HG02763 (cell line): ENCODE measurements around the gene COQ8A.
A peak's percentile ranks its signal among the peaks of the same experiment; 100 is the strongest.
"Not testable (repeated sequence)": the region's sequence is repeated elsewhere in the genome, so short reads cannot be mapped to it uniquely, and the experiment has no call there.

Experiments
- ATAC-seq: cut with Tn5 transposase; IDR thresholded peaks from one replicate; pipeline ENCODE4 v1.9.1; 2021; ENCODE audit warnings: mild to moderate bottlenecking, moderate library complexity; ENCODE audit not compliant: unreplicated experiment

The COQ8A gene

GRCh38 chr1:226983247-226983991, 43.3 kb downstream of the COQ8A start:
- ATAC-seq: no peak

DNA sequence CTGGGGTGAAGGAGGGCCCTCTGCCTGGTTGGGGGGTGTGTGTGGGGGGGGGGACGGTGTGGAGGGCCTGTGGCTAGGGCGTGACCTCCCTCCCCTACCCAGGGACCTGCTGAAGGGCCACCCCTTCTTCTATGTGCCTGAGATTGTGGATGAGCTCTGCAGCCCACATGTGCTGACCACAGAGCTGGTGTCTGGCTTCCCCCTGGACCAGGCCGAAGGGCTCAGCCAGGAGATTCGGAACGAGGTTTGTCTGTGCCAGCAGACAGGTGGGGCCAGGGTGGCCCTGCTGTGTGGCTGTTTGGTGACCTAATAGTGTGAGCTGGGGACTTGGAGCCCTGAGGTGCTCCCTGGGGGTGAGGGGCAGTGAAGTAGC, 43.9 kb downstream of the COQ8A start:
- ATAC-seq: no peak

DNA sequence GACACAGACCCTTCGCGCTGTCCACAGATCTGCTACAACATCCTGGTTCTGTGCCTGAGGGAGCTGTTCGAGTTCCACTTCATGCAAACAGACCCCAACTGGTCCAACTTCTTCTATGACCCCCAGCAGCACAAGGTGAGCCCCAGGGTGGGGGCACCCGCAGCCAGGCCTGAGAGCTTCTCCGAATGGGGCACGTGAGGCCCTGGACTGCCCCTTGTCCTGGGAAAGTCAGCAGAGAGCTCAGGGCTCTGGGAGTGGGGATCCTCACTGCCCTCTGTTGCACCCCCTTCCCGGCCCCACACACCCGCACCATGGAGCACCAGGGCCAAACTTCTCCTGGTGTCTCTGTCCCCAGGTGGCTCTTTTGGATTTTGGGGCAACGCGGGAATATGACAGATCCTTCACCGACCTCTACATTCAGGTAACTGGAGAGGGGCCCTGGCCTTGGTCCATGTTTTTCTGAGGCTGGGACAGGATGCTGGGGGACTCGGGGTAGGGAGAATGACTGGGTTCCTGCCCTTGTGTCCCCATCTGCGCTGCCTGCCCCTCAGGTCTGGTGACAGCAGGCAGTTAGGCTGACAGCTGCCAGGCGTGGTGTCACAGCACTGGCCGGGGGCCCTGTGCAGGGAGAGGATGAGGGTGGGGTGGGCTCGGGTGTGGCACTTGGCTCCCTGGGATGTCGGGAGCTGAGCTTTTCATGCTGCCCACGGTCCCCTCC, 44.6 kb downstream of the COQ8A start:
- ATAC-seq: no peak

DNA sequence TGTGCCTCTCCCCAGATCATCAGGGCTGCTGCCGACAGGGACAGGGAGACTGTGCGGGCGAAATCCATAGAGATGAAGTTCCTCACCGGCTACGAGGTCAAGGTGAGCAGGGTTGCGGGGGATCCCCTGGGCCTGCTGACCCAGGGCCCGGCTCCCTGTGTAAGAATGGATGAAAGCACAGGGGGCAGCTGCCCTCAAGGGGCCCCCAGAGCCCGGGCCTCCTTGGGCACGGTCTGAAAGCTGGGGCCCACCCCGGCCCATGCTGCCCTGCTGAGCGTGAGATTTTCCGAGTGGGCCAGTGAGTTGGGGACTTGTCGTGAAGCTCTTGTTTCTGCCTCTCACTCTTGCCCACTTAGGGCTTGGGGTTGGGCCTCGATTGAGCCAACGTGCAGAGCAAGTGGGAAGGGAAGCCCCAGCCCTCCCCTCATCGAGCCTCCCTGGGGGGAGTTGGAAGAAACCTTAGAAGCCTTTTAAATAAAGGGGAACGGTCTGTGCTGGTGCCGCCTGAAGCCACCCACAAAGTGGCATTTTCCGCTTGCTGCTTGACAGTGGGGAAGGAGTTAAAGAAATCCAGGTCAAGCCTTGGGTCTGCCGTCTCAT, 45.2 kb downstream of the COQ8A start:
- ATAC-seq: no peak

GRCh38 chr1:226985839-226986463, 45.9 kb downstream of the COQ8A start:
- ATAC-seq: no peak

GRCh38 chr1:226986496-226987178, 46.5 kb downstream of the COQ8A start:
- no peak for ATAC-seq

DNA sequence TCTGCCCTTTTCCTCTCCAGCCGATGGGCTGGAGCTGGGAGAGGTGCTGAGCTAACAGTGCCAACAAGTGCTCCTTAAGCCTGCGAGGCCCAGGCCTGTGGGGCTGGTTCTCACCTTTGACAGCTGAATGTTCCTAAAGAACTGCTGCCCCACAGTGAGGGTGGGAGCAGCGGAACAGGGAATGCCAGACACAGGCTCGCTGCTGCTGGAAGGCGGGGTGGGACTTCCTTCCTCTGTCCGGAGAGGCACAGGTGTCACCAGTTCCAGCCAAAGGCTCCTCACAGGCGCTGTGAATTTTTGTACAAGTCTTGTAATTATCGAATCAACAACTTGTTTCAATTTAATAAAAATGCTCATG, 47.1 kb downstream of the COQ8A start:
- no peak for ATAC-seq

DNA sequence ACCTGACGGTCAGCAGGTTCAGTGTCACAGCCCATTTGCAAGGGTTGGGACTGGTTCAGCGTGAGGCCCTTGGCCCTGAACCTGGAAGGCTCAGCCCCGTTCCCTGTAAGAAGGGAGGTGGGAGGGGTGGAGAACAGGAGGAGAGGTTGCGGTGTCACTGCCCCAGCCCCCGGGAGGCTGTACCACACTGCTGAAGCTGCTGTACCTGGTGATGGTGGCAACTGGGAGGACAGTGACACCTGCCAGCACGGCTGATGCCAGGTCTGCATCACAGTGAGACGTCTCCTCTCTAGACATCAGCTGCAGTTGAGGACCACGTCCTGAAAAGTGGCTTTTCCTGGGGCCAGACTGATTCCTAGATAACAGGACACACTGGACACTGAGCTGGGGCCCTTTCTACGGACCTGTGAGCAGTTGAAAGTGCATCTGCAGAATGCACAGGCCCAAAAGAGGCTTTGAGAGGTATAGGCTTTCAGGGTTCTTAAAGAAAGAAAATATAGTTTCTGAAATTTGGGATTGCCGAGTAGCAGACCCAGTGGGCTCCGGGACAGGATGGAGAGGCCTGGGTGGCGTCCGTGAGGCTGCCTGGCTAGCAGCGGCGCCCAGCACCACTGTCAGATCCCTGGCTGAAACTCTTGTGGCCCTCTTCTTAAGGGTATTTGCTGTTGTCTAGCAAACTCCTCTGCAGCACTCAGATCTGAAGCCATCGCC, 47.7 kb downstream of the COQ8A start:
- no peak for ATAC-seq

- no peak for ATAC-seq
These were observed 48.2 kb downstream of the COQ8A start for GRCh38 chr1:226988334-226988666.

DNA sequence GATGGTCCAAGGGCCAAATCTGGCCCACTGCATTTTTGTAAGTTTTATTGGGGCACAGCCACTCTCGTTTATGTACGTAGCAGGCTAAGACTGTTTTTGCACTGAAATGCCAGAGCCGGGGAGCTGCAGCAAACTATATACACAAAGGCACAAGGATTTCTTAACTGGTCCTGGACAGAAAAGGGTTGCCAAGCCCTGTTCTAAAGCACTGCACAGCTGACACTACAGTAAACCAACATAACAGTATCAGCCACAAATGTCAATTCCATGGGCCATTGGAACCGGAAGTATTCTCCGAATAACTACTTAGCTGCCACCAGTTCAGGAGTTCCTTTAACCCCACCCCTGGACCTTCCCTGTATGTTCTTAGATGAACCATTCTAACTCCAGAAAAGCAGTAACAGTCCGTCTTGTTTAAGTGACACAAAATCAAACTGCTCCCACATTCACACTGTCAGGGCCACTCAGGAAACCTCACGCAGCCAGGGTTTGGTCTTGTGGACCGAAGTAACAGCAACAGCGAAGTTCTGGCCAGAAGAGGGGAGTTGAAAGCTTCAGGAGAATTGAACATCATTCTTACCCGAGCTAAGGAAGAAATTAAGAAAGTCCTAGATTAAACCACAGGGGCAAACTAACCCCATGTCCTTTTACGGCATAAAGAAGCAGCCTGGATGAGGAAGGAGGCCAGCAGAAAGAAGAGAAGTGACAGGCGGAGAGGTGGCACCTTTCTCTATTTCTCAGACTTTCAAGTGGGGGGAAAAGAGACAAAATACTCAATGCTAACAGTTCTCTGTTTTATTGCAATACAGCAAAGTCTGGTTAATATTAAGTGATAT, 49.2 kb downstream of the COQ8A start:
- no peak for ATAC-seq

GRCh38 chr1:226990133-226990716, 50.1 kb downstream of the COQ8A start:
- no peak for ATAC-seq

- ATAC-seq: no peak
These were observed 51.8 kb downstream of the COQ8A start for GRCh38 chr1:226991920-226992319.

GRCh38 chr1:226993814-226994585, 53.9 kb downstream of the COQ8A start:
- no peak for ATAC-seq

DNA sequence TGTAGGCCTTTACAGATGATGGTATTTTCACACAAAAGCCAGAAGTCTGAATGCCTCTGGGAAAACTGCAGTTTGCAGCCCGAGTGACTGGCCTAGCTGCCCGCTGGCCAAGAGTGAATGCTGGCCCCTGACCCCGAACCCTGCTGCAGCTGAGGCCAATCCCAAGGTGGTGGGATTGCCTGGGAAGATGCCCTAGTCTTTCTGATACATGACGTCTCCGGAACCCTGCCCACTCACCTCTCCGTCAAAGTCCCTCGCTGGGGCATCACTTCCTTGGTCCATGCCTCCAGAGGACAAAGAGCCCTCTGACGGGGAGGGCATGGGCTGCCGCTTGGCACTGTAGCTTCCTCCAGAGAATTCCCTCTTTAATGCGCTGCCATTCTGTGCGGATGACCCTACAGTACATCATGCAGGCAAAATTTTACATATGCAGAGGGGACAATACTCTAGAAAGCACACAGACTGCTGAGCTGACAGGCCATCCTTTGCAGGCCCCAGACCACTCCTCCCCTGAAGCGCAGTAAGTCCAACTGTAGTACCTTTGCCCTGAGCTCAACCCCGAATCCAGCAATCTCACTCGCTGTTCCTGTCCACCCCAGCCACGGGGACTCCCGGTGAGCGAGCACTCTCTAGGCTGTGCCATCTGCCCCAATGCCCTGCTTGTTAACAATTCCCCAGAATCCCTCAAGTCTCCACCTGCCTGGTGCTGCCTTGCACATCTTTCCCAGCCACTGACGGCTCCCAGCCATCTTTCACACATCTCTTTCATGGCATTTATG, 54.7 kb downstream of the COQ8A start:
- no peak for ATAC-seq

DNA sequence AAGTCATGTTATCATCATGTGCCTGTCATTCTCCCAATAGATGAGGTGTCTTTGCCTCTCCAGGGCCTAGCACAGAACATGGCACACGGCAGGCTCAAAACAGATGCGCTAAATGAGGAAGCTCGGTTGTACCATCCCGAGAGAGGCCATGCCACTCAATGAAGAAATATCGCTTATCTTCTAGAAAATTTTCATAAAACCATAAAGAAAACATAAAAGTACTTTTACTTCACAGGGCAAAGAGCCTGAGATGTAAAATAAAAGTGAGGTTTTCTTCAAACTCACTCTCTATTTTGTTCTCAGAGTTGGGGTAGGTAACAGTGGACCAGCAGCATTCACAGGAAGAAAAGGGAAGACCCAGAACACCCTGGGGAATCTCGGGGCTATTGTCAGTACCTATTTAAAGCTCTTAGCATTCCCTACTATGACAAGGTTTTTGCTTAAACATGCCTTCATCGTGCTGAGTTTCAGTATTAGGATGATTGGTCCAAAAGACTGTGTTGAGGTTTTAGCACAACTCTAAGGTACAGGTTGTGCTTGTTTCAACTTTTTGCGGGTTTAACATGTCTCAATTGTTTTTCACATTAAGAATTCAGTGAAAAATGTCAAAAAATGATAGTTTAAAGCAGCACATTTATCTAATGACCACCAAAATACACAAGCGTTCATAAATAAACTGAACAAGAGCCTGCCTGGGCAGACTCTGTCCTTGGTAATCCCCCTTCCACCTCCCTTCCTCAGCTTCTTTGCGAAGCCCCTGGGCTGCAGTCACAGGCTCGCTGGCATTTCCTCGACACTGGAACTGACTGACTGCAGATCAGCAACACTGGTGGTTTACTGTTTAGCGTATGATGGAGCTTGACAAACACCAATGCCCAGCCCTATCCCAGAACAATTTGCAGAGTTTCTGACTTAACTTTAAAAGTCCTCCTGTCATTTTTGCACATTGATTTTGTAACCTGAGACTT, 55.6 kb downstream of the COQ8A start:
- peak; percentile 88 for ATAC-seq

- ATAC-seq: not testable (repeated sequence)
These were observed 59.5 kb downstream of the COQ8A start for GRCh38 chr1:226999579-226999978.

DNA sequence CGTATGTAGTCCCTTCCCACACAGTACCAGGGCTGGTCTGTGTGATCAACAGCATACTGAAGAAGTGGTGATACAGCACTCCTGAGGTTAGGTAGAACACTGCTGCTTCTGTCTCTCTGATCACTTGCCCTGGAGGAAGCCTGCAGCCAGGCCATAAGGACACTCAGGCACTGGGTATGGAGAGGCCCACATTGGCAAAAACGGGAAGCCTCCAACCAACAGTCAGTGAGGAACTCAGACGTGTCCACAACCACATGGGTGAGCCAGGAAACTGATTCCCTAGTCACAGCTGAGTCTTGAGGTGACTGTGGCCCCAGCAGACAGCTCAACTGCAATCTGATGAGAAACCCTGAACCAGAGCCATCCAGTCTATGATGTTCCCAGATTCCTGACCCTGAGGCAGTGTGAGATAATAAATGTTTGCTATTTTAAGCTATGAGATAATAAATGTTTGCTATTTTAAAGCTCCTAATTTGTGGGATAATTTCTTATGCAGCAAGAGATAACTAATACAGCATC, 62.5 kb downstream of the COQ8A start:
- ATAC-seq: no peak
